RKO (cell line): ENCODE results near the gene FRMD3.

ENCODE experiments used
- DNase-seq: peaks from one replicate; pipeline ENCODE4 v3.0.0-alpha.2; 2016; ENCODE audit warnings: low spot score

The FRMD3 gene

GRCh38 chr9:83330207-83331196 lies 207.7 kb downstream of the FRMD3 start:
- DNase-seq, result peak; percentile 22

GRCh38 chr9:83327750-83328622 lies 210.2 kb downstream of the FRMD3 start:
- DNase-seq, result no peak

GRCh38 chr9:83327323-83327722 lies 210.9 kb downstream of the FRMD3 start:
- DNase-seq, result no peak

GRCh38 chr9:83323148-83323547 lies 215.1 kb downstream of the FRMD3 start:
- no peak for DNase-seq

GRCh38 chr9:83322438-83322837 lies 215.8 kb downstream of the FRMD3 start:
- no peak for DNase-seq

GRCh38 chr9:83317244-83317643 lies 221.0 kb downstream of the FRMD3 start:
- no peak for DNase-seq

- no peak for DNase-seq
These were observed 222.6 kb downstream of the FRMD3 start for GRCh38 chr9:83315649-83316048.

GRCh38 chr9:83313781-83314180 lies 224.4 kb downstream of the FRMD3 start:
- no peak for DNase-seq

GRCh38 chr9:83312537-83312936 lies 225.7 kb downstream of the FRMD3 start:
- no peak for DNase-seq

- DNase-seq, result no peak
These were observed 231.0 kb downstream of the FRMD3 start for GRCh38 chr9:83307066-83307724.

GRCh38 chr9:83304686-83305085 lies 233.5 kb downstream of the FRMD3 start:
- no peak for DNase-seq

- peak; percentile 41 for DNase-seq
These were observed 238.6 kb downstream of the FRMD3 start for GRCh38 chr9:83299571-83299970.

- DNase-seq, result no peak
These were observed 239.1 kb downstream of the FRMD3 start for GRCh38 chr9:83299094-83299493.

GRCh38 chr9:83296123-83296522 lies 242.1 kb downstream of the FRMD3 start:
- peak; percentile 7 for DNase-seq

- no peak for DNase-seq
These were observed 243.4 kb downstream of the FRMD3 start for GRCh38 chr9:83294816-83295215.

GRCh38 chr9:83291196-83291595 lies 247.0 kb downstream of the FRMD3 start:
- DNase-seq, result no peak

GRCh38 chr9:83290692-83291091 lies 247.5 kb downstream of the FRMD3 start:
- no peak for DNase-seq

- no peak for DNase-seq
These were observed 251.2 kb downstream of the FRMD3 start for GRCh38 chr9:83287021-83287420.

GRCh38 chr9:83285445-83286225 lies 252.6 kb downstream of the FRMD3 start:
- DNase-seq, result no peak

GRCh38 chr9:83284746-83285145 lies 253.5 kb downstream of the FRMD3 start:
- no peak for DNase-seq

- no peak for DNase-seq
These were observed 254.7 kb downstream of the FRMD3 start for GRCh38 chr9:83283528-83283927.
